Tibial nerve (tissue), 3 donors: ENCODE results near the gene ZBED1.

Source experiments
- POLR2A ChIP-seq, 2 donors: fragments of 450-650 bp; IDR thresholded peaks; one replicate each; pipeline ENCODE4 v1.6.1; 2017; ENCODE audit warnings: antibody characterized with exemption in 2 of 2, mild to moderate bottlenecking in 2 of 2, moderate library complexity in 2 of 2
- TF ChIP-seq, protein P1 (sequence below), 5 experiments: fragments of 200-600 bp in 3 of 5; fragments of 450-650 bp in 2 of 5; sonication (generic) in 3 of 5; IDR thresholded peaks; one replicate each; pipeline ENCODE4 v1.5.1; 2016 to 2019; ENCODE audit warnings: antibody characterized with exemption in 5 of 5, mild to moderate bottlenecking in 3 of 5, moderate library complexity in 2 of 5

DNA sequence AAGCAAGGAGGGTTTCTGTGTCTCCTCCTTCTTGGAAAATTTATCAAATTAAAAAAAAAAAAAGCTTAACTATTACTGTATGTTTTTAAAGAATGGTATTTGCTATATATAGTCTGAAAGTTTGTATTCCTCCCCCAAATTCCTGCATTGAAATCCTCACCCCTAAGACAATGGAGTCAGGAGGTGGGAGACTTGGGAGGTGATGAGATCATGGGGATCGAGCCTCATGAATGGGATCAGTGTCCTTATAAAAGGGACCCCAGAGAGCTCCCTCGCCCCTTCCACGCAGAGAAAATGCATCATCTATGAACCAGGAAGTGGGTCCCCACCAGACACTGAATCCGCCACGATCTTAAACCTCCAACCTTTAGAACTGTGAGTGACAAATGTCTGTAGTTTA, 50.1 kb downstream of the ZBED1 start:
- TF ChIP-seq, protein P1, sequence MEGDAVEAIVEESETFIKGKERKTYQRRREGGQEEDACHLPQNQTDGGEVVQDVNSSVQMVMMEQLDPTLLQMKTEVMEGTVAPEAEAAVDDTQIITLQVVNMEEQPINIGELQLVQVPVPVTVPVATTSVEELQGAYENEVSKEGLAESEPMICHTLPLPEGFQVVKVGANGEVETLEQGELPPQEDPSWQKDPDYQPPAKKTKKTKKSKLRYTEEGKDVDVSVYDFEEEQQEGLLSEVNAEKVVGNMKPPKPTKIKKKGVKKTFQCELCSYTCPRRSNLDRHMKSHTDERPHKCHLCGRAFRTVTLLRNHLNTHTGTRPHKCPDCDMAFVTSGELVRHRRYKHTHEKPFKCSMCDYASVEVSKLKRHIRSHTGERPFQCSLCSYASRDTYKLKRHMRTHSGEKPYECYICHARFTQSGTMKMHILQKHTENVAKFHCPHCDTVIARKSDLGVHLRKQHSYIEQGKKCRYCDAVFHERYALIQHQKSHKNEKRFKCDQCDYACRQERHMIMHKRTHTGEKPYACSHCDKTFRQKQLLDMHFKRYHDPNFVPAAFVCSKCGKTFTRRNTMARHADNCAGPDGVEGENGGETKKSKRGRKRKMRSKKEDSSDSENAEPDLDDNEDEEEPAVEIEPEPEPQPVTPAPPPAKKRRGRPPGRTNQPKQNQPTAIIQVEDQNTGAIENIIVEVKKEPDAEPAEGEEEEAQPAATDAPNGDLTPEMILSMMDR (IDR thresholded peaks at IDR 0.05): no peak
- TF ChIP-seq POLR2A (IDR thresholded peaks at IDR 0.05): no peak
